NCI-H1092 treated with DMSO at 0.1 percent for 48 hours (cell line): ENCODE data around the gene MIB1.
"Not testable (repeated sequence)": the region's sequence is repeated elsewhere in the genome, so short reads cannot be mapped to it uniquely, and the experiment has no call there.

Experiments
- DNase-seq: peaks from one replicate; lab custom pipeline; 2025; lab: John Stamatoyannopoulos, UW

Gene MIB1

GRCh38 chr18:21740538-21741311 is at the start of gene MIB1:
MIB1 (plus strand) TSS chr18:21740792; CDS start chr18:21741584, 792 bp downstream.
- peak; percentile 99 for DNase-seq

GRCh38 chr18:21693322-21693721 is 47.3 kb upstream of the MIB1 start:
- DNase-seq = no peak

GRCh38 chr18:21700528-21701075 is 40.0 kb upstream of the MIB1 start:
- no peak for DNase-seq

GRCh38 chr18:21701621-21702020 is 39.0 kb upstream of the MIB1 start:
- no peak for DNase-seq

- no peak for DNase-seq
These were observed 38.0 kb upstream of the MIB1 start for GRCh38 chr18:21702602-21703001.

GRCh38 chr18:21703241-21703820 is 37.3 kb upstream of the MIB1 start:
- DNase-seq = peak; percentile 32

GRCh38 chr18:21704603-21705364 is 35.8 kb upstream of the MIB1 start, which contains the start of gene ABHD3:
ABHD3 (minus strand) TSS chr18:21704774; CDS start chr18:21704665, 109 bp downstream.
- peak; percentile 94 for DNase-seq

GRCh38 chr18:21706386-21706865 is 34.2 kb upstream of the MIB1 start:
- no peak for DNase-seq

- not testable (repeated sequence) for DNase-seq
These were observed 33.5 kb upstream of the MIB1 start for GRCh38 chr18:21707130-21707529.

- DNase-seq = no peak
These were observed 26.1 kb upstream of the MIB1 start for GRCh38 chr18:21714474-21714873.

GRCh38 chr18:21722687-21723086 is 17.9 kb upstream of the MIB1 start:
- DNase-seq = no peak

- no peak for DNase-seq
These were observed 15.4 kb upstream of the MIB1 start for GRCh38 chr18:21725201-21725600.

- no peak for DNase-seq
These were observed 12.9 kb upstream of the MIB1 start for GRCh38 chr18:21727702-21728101.

GRCh38 chr18:21733011-21733410 is 7.6 kb upstream of the MIB1 start:
- no peak for DNase-seq

- DNase-seq = no peak
These were observed 5.1 kb upstream of the MIB1 start for GRCh38 chr18:21735452-21736015.

GRCh38 chr18:21736926-21737325 is 3.7 kb upstream of the MIB1 start:
- DNase-seq = not testable (repeated sequence)

GRCh38 chr18:21739604-21740537 is 721 bp upstream of the MIB1 start:
- no peak for DNase-seq

GRCh38 chr18:21741312-21741561 is 645 bp downstream of the MIB1 start:
- no peak for DNase-seq

GRCh38 chr18:21741562-21742314 is 1.1 kb downstream of the MIB1 start:
- DNase-seq = peak; percentile 44

- DNase-seq = no peak
These were observed 1.7 kb downstream of the MIB1 start for GRCh38 chr18:21742315-21742687.
